CD4-positive, alpha-beta T cell treated with Interleukin-15 for 1 hour (primary cell): ENCODE results near the gene MAST2.
"Not testable (repeated sequence)": the region's sequence is repeated elsewhere in the genome, so short reads cannot be mapped to it uniquely, and the experiment has no call there.

Source experiments
- DNase-seq: peaks from one replicate; pipeline ENCODE4 v3.0.0-alpha.2; 2020

Gene MAST2

GRCh38 chr1:45803299-45803780 lies at the start of gene MAST2:
MAST2 (plus strand) TSS chr1:45803612; CDS start chr1:45803896, 284 bp downstream.
- DNase-seq = peak; percentile 86

- DNase-seq = no peak
Measured at GRCh38 chr1:45755697-45756096, 47.7 kb upstream of the MAST2 start.

GRCh38 chr1:45762291-45762690 lies 41.1 kb upstream of the MAST2 start:
- no peak for DNase-seq

GRCh38 chr1:45765999-45766792 lies 37.2 kb upstream of the MAST2 start:
- DNase-seq = no peak

- DNase-seq = no peak
Measured at GRCh38 chr1:45767035-45767434, 36.4 kb upstream of the MAST2 start.

- no peak for DNase-seq
Measured at GRCh38 chr1:45769261-45769932, 34.0 kb upstream of the MAST2 start.

- no peak for DNase-seq
Measured at GRCh38 chr1:45772971-45773370, 30.4 kb upstream of the MAST2 start.

- no peak for DNase-seq
Measured at GRCh38 chr1:45775794-45776193, 27.6 kb upstream of the MAST2 start.

GRCh38 chr1:45785583-45785982 lies 17.8 kb upstream of the MAST2 start:
- peak; percentile 20 for DNase-seq

GRCh38 chr1:45787905-45788304 lies 15.5 kb upstream of the MAST2 start:
- DNase-seq = no peak

GRCh38 chr1:45789601-45790000 lies 13.8 kb upstream of the MAST2 start:
- no peak for DNase-seq

- DNase-seq = no peak
Measured at GRCh38 chr1:45792744-45793143, 10.7 kb upstream of the MAST2 start.

- DNase-seq = no peak
Measured at GRCh38 chr1:45793942-45794604, 9.3 kb upstream of the MAST2 start.

- no peak for DNase-seq
Measured at GRCh38 chr1:45796381-45796780, 7.0 kb upstream of the MAST2 start.

GRCh38 chr1:45796946-45797345 lies 6.5 kb upstream of the MAST2 start:
- no peak for DNase-seq

GRCh38 chr1:45800899-45801298 lies 2.5 kb upstream of the MAST2 start:
- no peak for DNase-seq

- DNase-seq = peak; percentile 63
Measured at GRCh38 chr1:45802343-45803298, 791 bp upstream of the MAST2 start.

GRCh38 chr1:45803781-45804668 lies 613 bp downstream of the MAST2 start:
- not testable (repeated sequence) for DNase-seq

- DNase-seq = no peak
Measured at GRCh38 chr1:45804669-45804969, 1.2 kb downstream of the MAST2 start.

GRCh38 chr1:45806129-45806528 lies 2.7 kb downstream of the MAST2 start:
- no peak for DNase-seq

GRCh38 chr1:45809761-45810160 lies 6.3 kb downstream of the MAST2 start:
- no peak for DNase-seq

- DNase-seq = no peak
Measured at GRCh38 chr1:45814776-45815175, 11.4 kb downstream of the MAST2 start.
